SU-DHL-6 (cell line): ENCODE results near the gene VWC2L.

Source experiments
- EZH2phosphoT487 ChIP-seq: fragments of 200-600 bp; sonication (generic), shearing (Covaris generic); conservative IDR thresholded peaks from 2 replicates; pipeline ENCODE4 v1.6.1; 2018; ENCODE audit warnings: mild to moderate bottlenecking, antibody characterized with exemption, low read length, moderate library complexity, mixed read lengths
- TF ChIP-seq, protein P1 (sequence below): fragments of 200-600 bp; sonication (generic); IDR thresholded peaks from one replicate; pipeline ENCODE4 v1.5.1; 2017; ENCODE audit warnings: antibody characterized with exemption, mild to moderate bottlenecking, low read length, moderate library complexity; ENCODE audit not compliant: insufficient read depth, poor library complexity, severe bottlenecking

DNA sequence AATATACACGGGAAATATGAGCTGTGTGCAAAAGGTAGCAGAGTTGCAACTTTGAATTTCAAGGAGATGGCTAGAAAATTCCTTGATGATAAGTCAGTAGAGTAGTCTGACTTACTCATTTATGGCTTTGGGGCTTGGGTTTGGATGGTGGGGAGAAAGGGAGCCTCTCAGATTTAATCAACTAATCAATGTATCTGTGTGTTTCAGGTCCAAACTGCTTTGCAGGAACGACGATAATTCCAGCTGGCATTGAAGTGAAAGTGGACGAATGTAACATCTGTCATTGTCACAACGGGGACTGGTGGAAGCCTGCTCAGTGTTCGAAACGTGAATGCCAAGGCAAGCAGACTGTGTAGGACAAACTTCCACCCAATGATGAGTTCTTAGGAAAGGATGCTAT, 164.6 kb downstream of the VWC2L start:
- TF ChIP-seq, protein P1, sequence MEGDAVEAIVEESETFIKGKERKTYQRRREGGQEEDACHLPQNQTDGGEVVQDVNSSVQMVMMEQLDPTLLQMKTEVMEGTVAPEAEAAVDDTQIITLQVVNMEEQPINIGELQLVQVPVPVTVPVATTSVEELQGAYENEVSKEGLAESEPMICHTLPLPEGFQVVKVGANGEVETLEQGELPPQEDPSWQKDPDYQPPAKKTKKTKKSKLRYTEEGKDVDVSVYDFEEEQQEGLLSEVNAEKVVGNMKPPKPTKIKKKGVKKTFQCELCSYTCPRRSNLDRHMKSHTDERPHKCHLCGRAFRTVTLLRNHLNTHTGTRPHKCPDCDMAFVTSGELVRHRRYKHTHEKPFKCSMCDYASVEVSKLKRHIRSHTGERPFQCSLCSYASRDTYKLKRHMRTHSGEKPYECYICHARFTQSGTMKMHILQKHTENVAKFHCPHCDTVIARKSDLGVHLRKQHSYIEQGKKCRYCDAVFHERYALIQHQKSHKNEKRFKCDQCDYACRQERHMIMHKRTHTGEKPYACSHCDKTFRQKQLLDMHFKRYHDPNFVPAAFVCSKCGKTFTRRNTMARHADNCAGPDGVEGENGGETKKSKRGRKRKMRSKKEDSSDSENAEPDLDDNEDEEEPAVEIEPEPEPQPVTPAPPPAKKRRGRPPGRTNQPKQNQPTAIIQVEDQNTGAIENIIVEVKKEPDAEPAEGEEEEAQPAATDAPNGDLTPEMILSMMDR, result no peak
- no peak for TF ChIP-seq EZH2phosphoT487
